ENCODE results near the gene KCNQ1. TPM values are rescaled to one million over a fixed set of nuclear protein-coding genes. Genes with fewer than 3 reads are reported as not detected.

KCNQ1 gene
- total RNA-seq, 4 donors from 2014 or later: 5.6 to 46.8 (median 24.6) TPM

DNA sequence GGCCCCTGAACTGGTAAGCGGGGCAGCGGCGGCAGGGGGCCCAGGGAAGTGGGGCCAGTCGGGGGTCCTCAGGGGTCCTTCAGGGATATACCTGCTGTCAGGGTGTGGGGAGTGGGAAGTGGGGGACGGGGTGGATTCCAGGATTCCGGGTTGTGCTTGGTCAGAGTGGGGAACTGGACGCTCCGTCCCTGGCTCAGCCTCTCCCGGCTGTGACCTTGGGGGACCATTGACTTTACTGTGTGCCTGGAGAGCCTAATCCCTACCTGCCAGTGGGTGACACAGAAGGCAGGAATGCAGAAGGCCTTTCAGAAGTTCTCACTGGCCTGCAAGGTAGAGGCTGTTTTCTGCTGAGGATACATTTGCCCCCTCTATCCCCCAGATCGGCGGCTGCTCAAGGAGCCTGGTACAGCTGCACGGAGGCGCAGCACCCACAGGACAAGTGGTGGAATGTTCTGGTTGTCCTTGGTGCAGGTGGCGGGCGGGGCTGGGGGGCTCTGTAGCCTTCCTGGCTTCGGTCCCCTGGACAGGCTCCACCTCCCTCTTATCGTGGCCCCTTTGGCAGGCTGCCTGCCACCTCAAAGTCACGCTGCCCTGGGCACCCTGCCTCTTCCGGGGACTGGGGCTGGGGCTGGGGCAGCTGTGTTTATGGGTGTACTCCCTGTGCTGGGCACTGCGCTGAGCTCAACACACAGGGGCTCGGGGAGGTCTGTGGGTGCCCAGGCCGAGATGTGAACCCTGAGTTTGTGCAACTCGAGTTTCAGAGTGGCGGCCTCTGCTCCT, 18.4 kb downstream of the KCNQ1 start:
- no peak overlapping the region for H3K4me3 ChIP-seq
- in situ Hi-C loops (cut with MboI; ENCODE audit: low pct_ligation_motif_present in 1 of 4, low pct_unique_long_range_greater_than_20kb in 1 of 4, low sequenced_read_pairs in 3 of 4) (no loop called here), intact Hi-C loops (cut with DNase I; ENCODE audit: low total_unique reads) (no loop called here)
- H3K36me3 ChIP-seq: no peaks in the 10 kb centered on the region
- peaks cover 0 to 40% (median 34%) of the 10 kb centered on the region in 4 donors for H3K4me1 ChIP-seq
- no peaks in the 10 kb centered on the region for H3K9me3 ChIP-seq
- no peaks in the 10 kb centered on the region for H3K27me3 ChIP-seq
- DNase-seq: peak; percentile 87
- 44 to 80% methylated on average over 2 to 24 of the region's 24 CpGs for WGBS, 2 donors (ENCODE audit: low coverage in 1 of 2)
- H3K27ac ChIP-seq: peak overlapping the region in 3 of 4 donors; percentile 18 to 50 (median 23)
- TF ChIP-seq, protein P1, sequence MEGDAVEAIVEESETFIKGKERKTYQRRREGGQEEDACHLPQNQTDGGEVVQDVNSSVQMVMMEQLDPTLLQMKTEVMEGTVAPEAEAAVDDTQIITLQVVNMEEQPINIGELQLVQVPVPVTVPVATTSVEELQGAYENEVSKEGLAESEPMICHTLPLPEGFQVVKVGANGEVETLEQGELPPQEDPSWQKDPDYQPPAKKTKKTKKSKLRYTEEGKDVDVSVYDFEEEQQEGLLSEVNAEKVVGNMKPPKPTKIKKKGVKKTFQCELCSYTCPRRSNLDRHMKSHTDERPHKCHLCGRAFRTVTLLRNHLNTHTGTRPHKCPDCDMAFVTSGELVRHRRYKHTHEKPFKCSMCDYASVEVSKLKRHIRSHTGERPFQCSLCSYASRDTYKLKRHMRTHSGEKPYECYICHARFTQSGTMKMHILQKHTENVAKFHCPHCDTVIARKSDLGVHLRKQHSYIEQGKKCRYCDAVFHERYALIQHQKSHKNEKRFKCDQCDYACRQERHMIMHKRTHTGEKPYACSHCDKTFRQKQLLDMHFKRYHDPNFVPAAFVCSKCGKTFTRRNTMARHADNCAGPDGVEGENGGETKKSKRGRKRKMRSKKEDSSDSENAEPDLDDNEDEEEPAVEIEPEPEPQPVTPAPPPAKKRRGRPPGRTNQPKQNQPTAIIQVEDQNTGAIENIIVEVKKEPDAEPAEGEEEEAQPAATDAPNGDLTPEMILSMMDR (IDR thresholded peaks at IDR 0.05): no peak
- TF ChIP-seq POLR2AphosphoS5 (IDR thresholded peaks at IDR 0.05) (peak in 1 of 3 donors; percentile 24), EP300 (IDR thresholded peaks at IDR 0.05; ENCODE audit: low read depth) (no peak), POLR2A (IDR thresholded peaks at IDR 0.05) (no peak)

DNA sequence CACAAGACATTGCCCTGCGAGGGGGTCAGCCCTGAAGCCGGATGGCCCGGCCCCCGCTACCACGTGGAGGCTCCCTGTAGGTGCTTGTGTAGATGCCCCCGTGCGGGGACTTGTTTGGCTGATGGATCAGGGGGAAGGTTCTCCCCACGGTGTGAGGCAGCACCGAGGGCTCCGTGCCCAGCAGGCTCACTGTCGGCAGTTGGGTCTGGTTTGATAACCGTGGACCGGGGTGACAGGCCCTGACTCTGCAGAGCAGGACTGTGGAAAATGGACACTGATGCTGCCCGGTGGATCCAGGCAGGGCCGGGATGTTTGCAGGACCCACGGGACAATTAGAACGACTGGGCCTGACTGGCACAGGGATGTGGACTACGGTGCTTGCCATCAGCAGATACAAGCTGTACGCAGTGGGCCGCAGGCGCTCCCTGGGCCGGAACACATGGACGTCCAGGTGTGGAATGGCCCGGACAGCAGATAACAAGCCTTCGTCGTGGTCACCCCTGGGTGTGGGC, 19.0 kb downstream of the KCNQ1 start:
- Histone ChIP-seq H3K36me3 (no peaks in the 10 kb centered on the region), H3K4me1 (peaks cover 0 to 40% (median 34%) of the 10 kb centered on the region in 4 donors), H3K9me3 (no peaks in the 10 kb centered on the region), H3K27me3 (no peaks in the 10 kb centered on the region), H3K4me3 (no peak overlapping the region), H3K27ac (peak overlapping the region in 2 of 4 donors; percentile 18 to 50)
- DNase-seq: no peak
- TF ChIP-seq, protein P1 (IDR thresholded peaks at IDR 0.05): no peak
- TF ChIP-seq POLR2AphosphoS5 (IDR thresholded peaks at IDR 0.05) (no peak), EP300 (IDR thresholded peaks at IDR 0.05; ENCODE audit: low read depth) (no peak), POLR2A (IDR thresholded peaks at IDR 0.05) (no peak)
- 54 to 73% methylated on average over 9 to 26 of the region's 26 CpGs for WGBS, 2 donors (ENCODE audit: low coverage in 1 of 2)
- intact Hi-C loops (cut with DNase I; ENCODE audit: low total_unique reads): no loop called here
- in situ Hi-C loops (cut with MboI; ENCODE audit: low pct_ligation_motif_present in 1 of 4, low pct_unique_long_range_greater_than_20kb in 1 of 4, low sequenced_read_pairs in 3 of 4): no loop called here

DNA sequence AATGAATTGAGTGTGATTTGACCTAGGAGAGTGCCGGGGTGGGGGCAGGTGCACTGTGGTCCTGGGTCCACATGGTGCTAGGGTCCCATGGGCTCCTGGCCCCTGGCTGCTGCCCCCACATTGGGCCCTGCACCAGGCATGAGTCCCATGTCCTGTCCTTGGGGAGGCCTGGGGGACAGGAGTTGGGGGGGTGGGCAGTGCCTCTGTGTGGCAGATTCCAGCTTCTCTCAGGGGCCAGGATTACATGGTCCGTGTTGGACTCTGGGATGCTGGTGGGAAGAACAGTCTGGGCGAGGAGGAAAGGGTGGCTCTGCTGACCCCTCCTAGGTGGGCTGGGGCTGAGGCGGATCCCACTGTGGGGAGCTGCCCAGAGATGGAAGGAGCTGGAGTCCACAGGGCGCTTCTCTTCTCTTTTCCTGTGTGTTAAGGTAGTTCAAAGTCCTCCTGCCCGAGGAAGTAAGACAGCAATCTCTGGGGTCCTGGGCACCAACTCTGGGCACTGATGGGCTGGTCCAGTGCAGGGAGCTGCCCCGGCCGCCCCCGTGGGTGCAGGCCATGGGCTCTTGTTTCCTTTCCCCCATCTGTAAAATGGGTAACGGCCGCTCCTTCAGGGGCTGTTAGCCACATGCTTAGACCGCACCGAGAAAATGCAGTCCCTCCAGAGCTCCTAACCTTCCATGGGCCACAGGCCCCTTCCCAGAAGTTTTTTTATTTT, 19.8 kb downstream of the KCNQ1 start:
- peaks cover 0 to 40% (median 30%) of the 10 kb centered on the region in 4 donors for H3K4me1 ChIP-seq
- TF ChIP-seq, protein P1 (IDR thresholded peaks at IDR 0.05): no peak
- TF ChIP-seq EP300 (IDR thresholded peaks at IDR 0.05; ENCODE audit: low read depth) (no peak), POLR2A (IDR thresholded peaks at IDR 0.05) (no peak), POLR2AphosphoS5 (IDR thresholded peaks at IDR 0.05) (no peak)
- intact Hi-C loops (cut with DNase I; ENCODE audit: low total_unique reads): no loop called here
- no peaks in the 10 kb centered on the region for H3K27me3 ChIP-seq
- H3K36me3 ChIP-seq: no peaks in the 10 kb centered on the region
- H3K4me3 ChIP-seq: no peak overlapping the region
- in situ Hi-C loops (cut with MboI; ENCODE audit: low pct_ligation_motif_present in 1 of 4, low pct_unique_long_range_greater_than_20kb in 1 of 4, low sequenced_read_pairs in 3 of 4): no loop called here
- WGBS, 2 donors (ENCODE audit: low coverage in 1 of 2): 71% methylated on average over 13 of the region's 13 CpGs; no CpG with 5 or more reads in 1 of the 2 donors
- H3K9me3 ChIP-seq: no peaks in the 10 kb centered on the region
- no peak overlapping the region for H3K27ac ChIP-seq
- no peak for DNase-seq
